GM13976 (cell line): ENCODE data around the gene ERC2.

Experiments used
- DNase-seq: peaks from one replicate; pipeline ENCODE4 v3.0.0; 2012; ENCODE audit warnings: low spot score
- in situ Hi-C: fragments of 300-500 bp; cut with MboI; formaldehyde crosslinking; loops from one replicate; pipeline ENCODE4 v1.12.0; 2022; ENCODE audit warnings: low sequenced_read_pairs, mixed read lengths, inconsistent platforms; ENCODE audit not compliant: unreplicated experiment
- TF ChIP-seq, protein P1 (sequence below): IDR thresholded peaks from 2 replicates; pipeline ENCODE4 v1.5.1; 2012; ENCODE audit warnings: borderline replicate concordance, mild to moderate bottlenecking; ENCODE audit not compliant: insufficient read depth; ENCODE audit errors: extremely low read depth, missing control alignments, control extremely low read depth

ERC2 gene

DNA sequence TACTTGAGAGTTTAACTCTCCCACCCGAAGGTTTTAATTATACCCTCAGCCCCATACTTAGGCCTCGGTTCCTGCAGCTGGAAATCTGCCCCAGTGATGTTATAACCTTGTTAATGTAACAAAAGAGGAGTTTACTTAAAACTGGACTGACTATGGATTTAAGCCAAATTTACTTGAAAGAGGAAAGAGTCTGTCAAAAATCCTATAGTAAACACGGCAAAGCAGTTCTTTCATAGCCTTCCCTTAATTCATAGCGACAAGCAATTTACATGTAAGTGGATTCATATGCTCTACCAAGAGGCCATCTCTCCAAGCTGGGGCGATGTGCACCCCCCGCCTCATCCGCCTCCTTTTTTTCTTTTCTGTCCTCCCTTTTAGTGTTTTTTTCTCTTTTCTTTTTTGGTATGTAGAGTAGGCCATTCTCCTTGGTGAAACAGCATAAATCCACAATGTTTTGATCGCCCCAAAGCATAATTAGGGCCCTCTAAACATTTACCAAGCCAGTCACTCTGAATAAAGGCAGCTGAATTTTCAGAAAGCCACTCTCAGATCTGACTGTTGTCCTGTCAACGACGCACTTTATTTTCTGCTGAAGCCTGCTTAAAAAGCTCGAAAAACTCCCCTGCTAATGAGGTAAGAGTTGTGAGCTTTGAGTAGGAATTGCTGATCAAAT lies 608.1 kb downstream of the ERC2 start:
- DNase-seq, result no peak
- TF ChIP-seq, protein P1, sequence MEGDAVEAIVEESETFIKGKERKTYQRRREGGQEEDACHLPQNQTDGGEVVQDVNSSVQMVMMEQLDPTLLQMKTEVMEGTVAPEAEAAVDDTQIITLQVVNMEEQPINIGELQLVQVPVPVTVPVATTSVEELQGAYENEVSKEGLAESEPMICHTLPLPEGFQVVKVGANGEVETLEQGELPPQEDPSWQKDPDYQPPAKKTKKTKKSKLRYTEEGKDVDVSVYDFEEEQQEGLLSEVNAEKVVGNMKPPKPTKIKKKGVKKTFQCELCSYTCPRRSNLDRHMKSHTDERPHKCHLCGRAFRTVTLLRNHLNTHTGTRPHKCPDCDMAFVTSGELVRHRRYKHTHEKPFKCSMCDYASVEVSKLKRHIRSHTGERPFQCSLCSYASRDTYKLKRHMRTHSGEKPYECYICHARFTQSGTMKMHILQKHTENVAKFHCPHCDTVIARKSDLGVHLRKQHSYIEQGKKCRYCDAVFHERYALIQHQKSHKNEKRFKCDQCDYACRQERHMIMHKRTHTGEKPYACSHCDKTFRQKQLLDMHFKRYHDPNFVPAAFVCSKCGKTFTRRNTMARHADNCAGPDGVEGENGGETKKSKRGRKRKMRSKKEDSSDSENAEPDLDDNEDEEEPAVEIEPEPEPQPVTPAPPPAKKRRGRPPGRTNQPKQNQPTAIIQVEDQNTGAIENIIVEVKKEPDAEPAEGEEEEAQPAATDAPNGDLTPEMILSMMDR, result no peak
- in situ Hi-C loops, result no loop called here

- in situ Hi-C loops, result no loop called here
- TF ChIP-seq, protein P1, result no peak
- DNase-seq, result no peak
Observed at GRCh38 chr3:55859305-55859704, 609.0 kb downstream of the ERC2 start.

- in situ Hi-C loops, result no loop called here
- TF ChIP-seq, protein P1, result no peak
- no peak for DNase-seq
Observed at GRCh38 chr3:55858727-55859126, 609.5 kb downstream of the ERC2 start.

DNA sequence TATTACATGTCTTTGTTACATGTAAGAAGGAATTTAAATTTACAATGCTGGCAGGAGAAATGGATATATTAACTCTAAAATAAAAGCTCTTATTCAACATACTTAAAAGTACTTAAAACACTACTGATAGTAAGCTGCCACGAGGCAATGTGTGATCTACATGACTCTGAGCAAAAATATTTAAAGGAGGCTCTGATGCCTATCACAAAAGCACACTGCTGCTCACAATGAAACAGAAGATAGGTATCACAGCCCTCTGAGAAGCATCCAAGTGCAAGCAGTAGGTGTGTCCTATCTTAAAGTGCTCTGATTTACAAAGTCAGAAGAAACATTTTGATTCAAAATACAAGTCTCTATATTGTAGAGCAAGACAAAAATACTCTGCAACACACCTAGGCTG lies 610.0 kb downstream of the ERC2 start:
- TF ChIP-seq, protein P1, result no peak
- DNase-seq, result no peak
- in situ Hi-C loops, result no loop called here

GRCh38 chr3:55857633-55858032 lies 610.6 kb downstream of the ERC2 start:
- in situ Hi-C loops, result no loop called here
- no peak for DNase-seq
- TF ChIP-seq, protein P1, result no peak

DNA sequence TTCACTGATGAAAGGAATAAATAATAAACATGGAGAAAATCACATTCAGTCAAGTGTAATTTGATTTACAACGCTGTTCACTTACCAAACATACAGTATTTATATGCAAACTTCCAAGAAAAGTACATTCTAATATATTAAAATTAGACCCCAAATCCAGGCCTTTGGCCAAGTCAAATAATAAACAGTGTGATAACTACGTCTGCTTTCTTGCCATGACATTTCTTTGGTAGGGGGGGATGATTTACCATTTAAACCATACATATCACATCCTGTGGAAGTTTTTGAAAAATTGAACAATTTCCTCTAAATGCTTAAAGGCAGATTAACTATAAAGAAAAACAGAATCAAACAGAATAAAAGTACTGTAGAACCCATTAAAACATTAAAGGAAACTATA lies 613.0 kb downstream of the ERC2 start:
- no peak for DNase-seq
- TF ChIP-seq, protein P1, result no peak
- in situ Hi-C loops, result no loop called here
